NCI-H146 treated with DMSO at 0.1 percent for 48 hours (cell line): Measurements from ENCODE around the gene GRIN1.

Experiments
- DNase-seq: peaks from one replicate; lab custom pipeline; 2025; ENCODE audit not compliant: unreplicated experiment; lab: John Stamatoyannopoulos, UW

GRIN1 gene

GRCh38 chr9:137163365-137163715 is 24.4 kb downstream of the GRIN1 start:
- DNase-seq: no peak

GRCh38 chr9:137163805-137164204 is 24.9 kb downstream of the GRIN1 start:
- no peak for DNase-seq

- DNase-seq: no peak
Measured at GRCh38 chr9:137164370-137165249, 25.7 kb downstream of the GRIN1 start.

- DNase-seq: no peak
Measured at GRCh38 chr9:137165250-137165836, 26.4 kb downstream of the GRIN1 start.

GRCh38 chr9:137166380-137167229 is 27.7 kb downstream of the GRIN1 start:
- DNase-seq: no peak

- no peak for DNase-seq
Measured at GRCh38 chr9:137167277-137167746, 28.4 kb downstream of the GRIN1 start.

- DNase-seq: peak; percentile 29
Measured at GRCh38 chr9:137167747-137168572, 29.0 kb downstream of the GRIN1 start.

- no peak for DNase-seq
Measured at GRCh38 chr9:137168573-137168903, 29.6 kb downstream of the GRIN1 start.

GRCh38 chr9:137168904-137169856 is 30.2 kb downstream of the GRIN1 start:
- peak; percentile 63 for DNase-seq

- DNase-seq: no peak
Measured at GRCh38 chr9:137169896-137170358, 31.0 kb downstream of the GRIN1 start, which contains the start of gene LRRC26. Gene LRRC26 (minus strand): TSS chr9:137170051. CDS start chr9:137169943, 108 bp downstream.

- no peak for DNase-seq
Measured at GRCh38 chr9:137170486-137171148, 31.7 kb downstream of the GRIN1 start.

GRCh38 chr9:137171149-137171900 is 32.4 kb downstream of the GRIN1 start:
- no peak for DNase-seq

GRCh38 chr9:137172901-137173795 is 34.2 kb downstream of the GRIN1 start:
- no peak for DNase-seq

- no peak for DNase-seq
Measured at GRCh38 chr9:137173796-137174664, 35.1 kb downstream of the GRIN1 start.

GRCh38 chr9:137174722-137175293 is 35.9 kb downstream of the GRIN1 start:
- DNase-seq: peak; percentile 39
